Mesodermal cell (in vitro differentiated cells): ENCODE results near the gene STX16.

Source experiments
- H3K27ac ChIP-seq: 2 replicates; pipeline ENCODE4 v1.7.0; 2013; ENCODE audit warnings: mild to moderate bottlenecking, low read depth, low read length, moderate library complexity; ENCODE audit not compliant: severe bottlenecking
- H3K36me3 ChIP-seq: 2 replicates; pipeline ENCODE4 v1.7.1; 2013; ENCODE audit warnings: mild to moderate bottlenecking, low read length, moderate library complexity; ENCODE audit not compliant: control insufficient read depth, insufficient read depth
- H3K4me1 ChIP-seq: one replicate; pipeline ENCODE4 v1.7.1; 2013; ENCODE audit warnings: mild to moderate bottlenecking, low read length; ENCODE audit not compliant: insufficient read depth, control insufficient read depth, poor library complexity, severe bottlenecking
- H3K4me3 ChIP-seq: 2 replicates; pipeline ENCODE4 v1.7.0; 2013; ENCODE audit warnings: low read length, control low read depth, mild to moderate bottlenecking; ENCODE audit not compliant: insufficient read depth, poor library complexity, severe bottlenecking; ENCODE audit errors: extremely low read depth
- H3K9me3 ChIP-seq: 2 replicates; pipeline ENCODE4 v1.7.1; 2013; ENCODE audit warnings: mild to moderate bottlenecking, low read length, moderate library complexity; ENCODE audit not compliant: control insufficient read depth
- WGBS, 2 experiments: methylation state at CpG; one replicate each; pipeline ENCODE4 v1.1.5; 2013; ENCODE audit warnings: missing lambda C conversion rate in 2 of 2; ENCODE audit not compliant: insufficient coverage in 2 of 2; 5-methylcytosine and 5-hydroxymethylcytosine counted together

Gene STX16

GRCh38 chr20:58628491-58629214 lies 22.4 kb upstream of the STX16 start:
- WGBS, 2 experiments, result 91 to 96% methylated on average over 9 of the region's 11 CpGs
- no peak overlapping the region for H3K27ac ChIP-seq
- H3K9me3 ChIP-seq, result no peaks in the 10 kb centered on the region
- H3K4me3 ChIP-seq, result no peak overlapping the region
- H3K4me1 ChIP-seq, result peaks cover 24% of the 10 kb centered on the region
- H3K36me3 ChIP-seq, result no peaks in the 10 kb centered on the region

DNA sequence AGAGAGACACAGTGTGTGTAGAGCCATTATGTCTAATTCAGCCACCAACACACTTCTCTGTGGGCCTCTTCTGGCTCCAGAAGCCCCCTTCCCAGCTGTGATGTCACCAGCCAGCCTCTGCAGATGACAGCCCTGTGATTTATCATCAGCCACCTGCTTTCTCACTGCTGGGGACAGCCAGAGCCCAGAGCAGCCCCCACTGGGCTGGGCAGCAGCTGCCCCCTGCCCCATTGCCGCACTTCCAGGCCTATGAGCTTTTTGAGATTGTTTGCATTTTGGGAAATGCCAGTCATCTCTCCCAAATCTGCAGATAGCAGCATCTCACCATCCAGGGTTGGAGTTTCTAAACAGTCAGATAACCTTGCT lies 21.9 kb upstream of the STX16 start:
- Histone ChIP-seq H3K4me1 (peaks cover 21% of the 10 kb centered on the region), H3K36me3 (no peaks in the 10 kb centered on the region), H3K27ac (no peak overlapping the region), H3K9me3 (no peaks in the 10 kb centered on the region), H3K4me3 (no peak overlapping the region)
- 83% methylated on average over 1 of the region's 1 CpG; no CpG with 5 or more reads in 1 of the 2 experiments for WGBS, 2 experiments

DNA sequence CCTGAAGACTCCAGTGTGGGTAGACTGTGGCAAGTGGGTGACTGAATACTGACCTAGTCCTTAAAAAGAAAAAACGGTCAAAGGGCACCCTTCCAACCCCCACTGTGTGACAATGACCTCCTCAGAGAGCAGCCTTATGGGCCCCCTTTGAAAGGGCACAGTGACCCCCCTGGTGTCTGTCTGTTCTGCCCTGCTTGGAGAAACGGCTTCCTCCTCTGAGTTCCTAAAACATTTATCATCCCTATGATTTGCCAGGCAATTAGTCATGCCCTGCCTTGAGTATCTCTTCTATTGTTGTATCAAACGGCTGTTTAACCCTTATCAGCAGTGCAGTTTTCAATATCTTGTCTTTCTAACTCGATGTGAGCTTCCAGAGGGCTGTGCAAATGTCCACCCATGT lies 21.0 kb upstream of the STX16 start:
- Histone ChIP-seq H3K36me3 (no peaks in the 10 kb centered on the region), H3K4me3 (no peak overlapping the region), H3K4me1 (peaks cover 19% of the 10 kb centered on the region), H3K9me3 (no peaks in the 10 kb centered on the region), H3K27ac (no peak overlapping the region)
- 61 to 85% methylated on average over 3 to 4 of the region's 4 CpGs for WGBS, 2 experiments

DNA sequence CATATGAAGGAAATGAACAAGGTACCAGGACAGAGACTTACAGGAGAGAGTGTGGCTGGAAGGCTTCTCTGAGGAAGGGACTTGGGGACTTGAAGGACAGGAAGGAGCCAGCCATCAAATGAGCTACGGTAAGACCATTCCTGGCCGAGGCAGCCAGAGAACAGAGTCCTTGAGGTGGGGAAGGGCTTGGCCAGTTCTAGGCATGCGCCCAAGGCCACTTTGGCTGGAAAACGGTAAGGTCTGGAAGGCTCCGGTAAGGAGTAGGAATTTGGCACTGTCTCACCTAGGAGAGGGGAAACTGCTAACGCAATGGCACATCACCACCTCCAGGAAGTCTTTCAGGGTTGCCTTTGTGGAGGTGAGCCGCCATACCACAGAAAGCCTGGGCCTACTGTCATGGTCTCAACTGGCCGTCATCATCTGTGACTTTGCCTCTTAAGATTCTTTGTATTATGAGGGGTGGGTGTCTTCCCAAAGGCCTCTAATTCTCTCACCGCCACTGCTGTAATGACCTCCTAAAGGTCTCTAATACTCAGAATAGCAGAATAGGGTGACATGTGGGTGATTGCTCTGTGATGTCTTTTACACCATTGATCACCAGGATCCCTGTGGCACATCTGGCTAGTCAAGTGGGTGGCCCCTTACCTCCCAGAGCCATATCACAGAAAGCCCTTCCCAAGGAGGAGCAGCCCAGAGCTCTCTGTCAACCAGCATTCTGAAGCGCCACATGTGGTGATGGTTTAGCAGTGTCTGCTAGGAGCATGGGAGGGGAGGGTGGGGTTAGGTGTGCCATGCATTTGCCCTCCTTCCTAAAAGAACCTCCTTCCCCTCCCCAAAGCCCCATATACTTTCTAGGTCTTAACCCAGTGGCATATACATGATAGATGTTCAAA lies 17.7 kb upstream of the STX16 start:
- H3K9me3 ChIP-seq, result no peaks in the 10 kb centered on the region
- no peaks in the 10 kb centered on the region for H3K36me3 ChIP-seq
- 92 to 93% methylated on average over 6 to 7 of the region's 10 CpGs for WGBS, 2 experiments
- no peak overlapping the region for H3K4me3 ChIP-seq
- no peak overlapping the region for H3K27ac ChIP-seq
- H3K4me1 ChIP-seq, result peaks cover 19% of the 10 kb centered on the region

DNA sequence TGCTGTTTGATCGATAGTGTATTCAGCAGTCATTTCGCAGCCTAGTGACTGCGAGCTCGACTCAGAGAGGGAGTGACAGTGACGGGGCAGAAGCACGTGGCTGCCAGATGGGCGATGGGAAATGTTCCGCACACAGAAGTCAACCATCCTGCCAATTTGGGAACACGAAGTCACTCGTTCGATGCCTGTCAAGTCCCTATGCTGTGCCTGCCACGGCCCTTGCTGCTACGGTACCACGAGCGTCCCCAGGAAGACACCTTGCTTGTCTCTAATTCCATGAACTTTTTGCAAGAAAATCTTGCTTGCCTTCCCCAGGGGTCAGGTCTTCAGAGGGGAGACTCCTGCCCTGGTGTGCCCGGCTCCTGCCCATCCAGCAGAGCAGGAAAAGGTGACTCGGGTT lies 17.0 kb upstream of the STX16 start:
- WGBS, 2 experiments, result 92 to 95% methylated on average over 17 of the region's 17 CpGs
- Histone ChIP-seq H3K9me3 (no peaks in the 10 kb centered on the region), H3K4me3 (no peak overlapping the region), H3K4me1 (peaks cover 14% of the 10 kb centered on the region), H3K36me3 (no peaks in the 10 kb centered on the region), H3K27ac (no peak overlapping the region)

DNA sequence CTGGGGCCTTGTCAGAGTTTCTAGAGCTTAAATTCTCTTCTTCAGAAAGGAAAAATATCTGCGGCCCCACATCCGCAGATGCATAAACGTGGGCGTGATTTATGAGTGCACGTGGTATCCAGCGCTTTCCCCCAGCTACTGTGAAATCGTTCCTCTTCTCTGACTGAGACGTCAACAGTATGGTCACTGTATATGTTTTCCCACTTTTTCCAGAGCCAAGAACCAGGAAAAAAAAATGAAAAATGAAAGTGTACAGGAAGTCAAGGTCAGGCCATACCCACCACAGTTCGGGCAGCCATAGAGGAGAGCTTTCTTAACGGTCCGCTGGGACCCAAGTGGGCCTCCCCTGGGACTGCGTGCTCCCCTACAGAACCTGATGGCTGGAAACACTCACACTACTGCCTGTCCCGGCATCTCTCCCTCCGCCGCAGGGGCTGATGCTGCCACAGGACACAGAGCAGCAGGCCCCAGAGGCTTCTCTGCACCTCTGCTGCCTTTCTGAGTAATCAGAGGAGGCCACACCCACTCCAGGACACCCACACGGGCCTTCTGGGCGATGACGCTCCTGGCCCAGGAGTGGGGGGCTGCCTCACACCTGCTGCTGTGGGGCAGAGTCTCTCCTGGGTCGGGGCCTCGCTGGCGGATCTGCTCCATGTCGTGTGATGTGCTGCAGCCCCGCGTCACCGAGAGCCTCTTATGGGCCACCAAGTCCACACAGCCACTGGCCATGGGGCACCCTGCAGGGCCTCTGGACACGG lies 16.4 kb upstream of the STX16 start:
- WGBS, 2 experiments, result 85 to 90% methylated on average over 24 to 26 of the region's 26 CpGs
- H3K27ac ChIP-seq, result no peak overlapping the region
- peaks cover 8% of the 10 kb centered on the region for H3K4me1 ChIP-seq
- H3K9me3 ChIP-seq, result no peaks in the 10 kb centered on the region
- H3K36me3 ChIP-seq, result no peaks in the 10 kb centered on the region
- no peak overlapping the region for H3K4me3 ChIP-seq

GRCh38 chr20:58635279-58635665 lies 15.8 kb upstream of the STX16 start:
- no peaks in the 10 kb centered on the region for H3K9me3 ChIP-seq
- H3K4me3 ChIP-seq, result no peak overlapping the region
- no peaks in the 10 kb centered on the region for H3K36me3 ChIP-seq
- 86 to 88% methylated on average over 6 to 9 of the region's 11 CpGs for WGBS, 2 experiments
- H3K4me1 ChIP-seq, result peaks cover 5% of the 10 kb centered on the region
- H3K27ac ChIP-seq, result no peak overlapping the region

- peaks cover 3% of the 10 kb centered on the region for H3K4me1 ChIP-seq
- H3K9me3 ChIP-seq, result no peaks in the 10 kb centered on the region
- WGBS, 2 experiments, result 89 to 95% methylated on average over 8 of the region's 10 CpGs
- H3K4me3 ChIP-seq, result no peak overlapping the region
- H3K27ac ChIP-seq, result no peak overlapping the region
- H3K36me3 ChIP-seq, result no peaks in the 10 kb centered on the region
Measured at GRCh38 chr20:58636396-58636982, 14.6 kb upstream of the STX16 start.

DNA sequence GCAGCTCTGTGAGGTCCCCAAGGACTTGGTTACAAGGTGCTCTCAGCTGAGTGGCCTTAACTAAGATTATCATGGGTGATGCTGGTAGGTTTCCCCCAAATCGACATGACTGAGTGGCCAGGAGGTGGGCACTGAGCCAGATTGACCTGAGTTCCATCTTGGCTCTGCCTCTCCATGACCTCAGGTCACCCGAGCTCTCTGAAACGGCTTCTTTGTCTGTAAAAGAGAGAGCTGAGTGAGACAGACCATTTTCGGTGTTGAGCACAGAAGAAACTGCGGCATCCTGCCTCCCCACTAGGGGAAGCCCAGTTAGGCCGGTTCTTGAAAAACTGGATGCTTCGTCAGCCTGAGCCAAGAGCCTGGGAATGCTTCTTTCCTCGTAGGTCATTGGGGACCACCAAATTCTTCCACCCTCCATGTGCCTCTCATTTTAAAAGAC lies 14.1 kb upstream of the STX16 start:
- WGBS, 2 experiments, result 54 to 68% methylated on average over 8 of the region's 8 CpGs
- Histone ChIP-seq H3K27ac (no peak overlapping the region), H3K36me3 (no peaks in the 10 kb centered on the region), H3K4me1 (peaks cover 3% of the 10 kb centered on the region), H3K4me3 (no peak overlapping the region), H3K9me3 (no peaks in the 10 kb centered on the region)

- H3K4me3 ChIP-seq, result no peak overlapping the region
- no peaks in the 10 kb centered on the region for H3K36me3 ChIP-seq
- H3K9me3 ChIP-seq, result no peaks in the 10 kb centered on the region
- peaks cover 3% of the 10 kb centered on the region for H3K4me1 ChIP-seq
- H3K27ac ChIP-seq, result no peak overlapping the region
- 92 to 95% methylated on average over 19 to 21 of the region's 24 CpGs for WGBS, 2 experiments
Measured at GRCh38 chr20:58637466-58638213, 13.4 kb upstream of the STX16 start.
